NCI-H2171 treated with DMSO at 0.1 percent for 48 hours (cell line): ENCODE results near the gene FOXA2.

Experiments used
- DNase-seq: peaks from one replicate; lab custom pipeline; 2025; lab: John Stamatoyannopoulos, UW

Gene FOXA2

DNA sequence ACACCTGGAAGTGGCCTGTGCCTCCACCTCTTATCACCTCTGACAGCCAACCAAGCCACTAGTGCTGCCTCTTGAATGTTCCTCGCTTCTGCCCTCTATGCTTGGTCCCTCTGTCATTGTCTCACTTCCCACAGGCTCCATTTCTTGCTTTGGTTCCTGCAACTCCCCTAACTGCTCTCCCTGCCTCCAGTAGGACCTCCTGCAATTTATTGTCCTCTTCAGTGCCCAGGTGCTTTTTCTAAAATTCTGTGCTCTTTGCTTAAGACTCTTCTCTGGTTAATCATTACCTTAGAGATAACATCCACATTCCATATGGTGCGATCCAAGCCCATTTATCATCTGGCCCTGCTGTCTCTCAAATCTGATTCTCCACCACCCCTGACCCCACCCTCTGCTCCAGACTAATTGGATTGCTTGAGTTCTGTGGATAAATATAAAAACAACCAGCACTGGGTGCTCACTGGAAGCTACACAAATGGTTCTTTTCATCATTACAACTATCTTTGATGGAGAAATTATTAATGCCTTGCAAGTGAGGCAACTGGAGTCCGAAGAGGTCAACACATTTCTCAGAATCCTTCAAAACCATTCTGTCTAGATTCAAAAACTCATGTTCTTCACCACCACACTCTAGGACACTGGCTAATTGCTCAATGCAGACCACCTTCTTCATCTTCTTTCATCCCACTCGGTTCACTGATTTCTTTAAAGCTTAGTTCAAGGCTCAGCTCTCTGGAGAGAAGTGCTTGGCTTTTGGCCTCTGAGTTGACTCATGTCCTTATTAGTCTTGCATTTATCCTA, 47.2 kb downstream of the FOXA2 start:
- no peak for DNase-seq

DNA sequence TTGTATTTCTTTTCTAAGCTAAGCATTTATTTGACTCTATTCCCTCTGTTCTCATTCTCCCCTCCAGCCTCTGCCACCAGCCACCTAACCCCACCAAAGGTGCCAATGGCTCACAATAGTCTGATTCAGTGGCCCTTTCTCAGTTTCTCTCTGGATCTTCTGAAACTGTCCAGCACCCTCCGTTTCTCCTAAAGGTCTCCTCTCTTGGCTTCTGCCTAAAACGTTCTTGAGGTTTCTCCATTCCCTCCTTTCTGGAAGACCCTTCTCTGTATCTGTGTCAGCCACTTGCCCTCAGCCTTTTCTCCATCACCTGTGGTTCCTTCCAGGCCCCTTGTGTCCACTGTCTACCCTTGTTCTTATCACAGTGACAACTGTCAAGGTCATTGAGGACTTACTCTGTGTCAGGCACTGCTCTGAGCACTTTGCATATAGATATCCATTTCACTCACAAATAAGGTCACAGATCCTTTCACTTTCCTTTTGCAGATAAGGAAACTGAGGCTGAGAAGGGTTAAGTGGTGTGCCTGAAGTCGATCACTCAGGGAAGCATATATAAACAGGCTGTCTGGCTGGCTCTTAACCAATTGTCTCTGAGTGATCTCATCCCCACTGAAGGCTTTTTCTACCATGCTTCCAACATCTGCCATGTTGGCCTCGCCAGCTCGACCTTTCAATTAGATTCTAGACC, 48.1 kb downstream of the FOXA2 start:
- no peak for DNase-seq

DNA sequence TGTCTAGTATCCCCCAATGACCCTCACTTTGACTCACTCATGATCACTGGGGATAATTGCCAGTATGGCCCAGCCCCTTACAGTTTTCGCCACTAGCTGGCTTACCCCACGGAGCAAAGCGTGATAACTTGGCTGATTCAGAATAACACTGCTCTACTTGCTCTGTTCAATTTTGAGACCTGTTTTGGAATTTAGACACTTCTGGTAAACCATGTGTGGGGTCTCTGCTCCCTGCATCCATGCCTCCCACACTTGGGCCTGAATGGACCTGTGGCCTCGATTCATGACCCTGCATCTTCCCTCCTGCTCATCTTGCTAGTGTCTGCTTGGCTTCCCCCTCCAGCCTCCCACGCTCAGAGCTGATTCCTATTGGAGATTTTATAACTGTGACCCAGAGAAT, 48.9 kb downstream of the FOXA2 start:
- no peak for DNase-seq

DNA sequence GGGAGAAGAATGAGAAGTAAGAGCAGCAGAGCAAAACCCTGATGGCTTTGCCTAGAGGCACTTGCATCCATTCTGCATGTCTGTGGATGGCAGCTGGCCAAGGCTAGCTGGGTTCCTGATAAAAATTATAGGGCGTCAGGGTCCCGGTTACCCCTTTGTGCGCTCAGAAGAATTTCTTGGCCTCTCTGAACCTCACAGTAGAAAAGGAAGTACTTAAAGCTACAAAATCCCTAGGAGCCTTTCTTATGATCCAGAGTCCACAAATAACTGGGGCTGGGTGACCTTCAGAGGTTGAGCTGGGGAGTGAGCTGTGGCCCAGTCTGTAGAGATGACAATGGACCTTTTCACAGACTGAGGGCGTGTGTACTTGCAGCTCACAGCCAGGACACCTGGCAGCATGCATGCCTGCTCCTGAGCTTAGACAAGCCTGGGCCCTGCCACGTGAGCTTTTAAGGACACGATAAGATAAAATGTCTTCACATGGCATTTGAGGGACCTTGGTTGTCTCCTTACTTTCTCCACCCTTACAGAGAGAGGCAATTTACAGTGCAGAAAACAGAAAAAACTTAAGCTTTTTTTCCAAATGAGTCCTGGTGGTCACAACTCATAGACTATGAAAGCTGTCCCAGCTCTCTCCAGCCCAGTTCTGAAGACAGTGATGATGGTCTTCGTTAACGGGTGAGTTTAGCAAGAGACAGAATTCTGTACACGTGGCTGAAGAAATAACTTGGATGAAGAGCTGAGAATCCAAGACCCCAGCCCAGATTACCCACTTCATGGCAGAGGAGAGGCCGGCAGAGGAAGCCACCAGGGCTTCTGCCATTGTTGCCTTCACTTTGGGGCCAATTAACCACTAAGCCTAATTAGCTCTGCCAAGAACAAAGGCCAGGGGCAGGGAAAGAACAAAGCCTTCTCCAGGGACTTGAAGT, 50.3 kb downstream of the FOXA2 start:
- DNase-seq, result no peak

DNA sequence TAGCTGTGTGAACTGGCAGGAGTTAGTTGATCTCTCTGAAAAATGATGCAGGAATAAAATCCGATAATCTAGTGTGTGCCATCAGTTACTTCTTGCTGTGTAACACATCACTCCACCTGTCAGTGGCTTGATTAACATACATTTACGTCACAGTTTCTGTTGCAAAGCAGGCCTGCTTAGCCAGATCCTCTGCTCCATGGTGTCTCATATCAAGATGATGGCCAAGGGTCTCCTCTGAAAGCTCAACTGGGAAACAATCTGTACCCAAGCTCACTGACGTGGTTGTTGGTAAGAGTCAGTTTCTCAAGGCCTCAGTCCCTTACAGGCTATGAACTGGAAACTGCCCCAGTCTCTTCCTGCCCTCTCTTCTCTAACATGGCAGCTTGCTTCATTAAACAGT, 51.8 kb downstream of the FOXA2 start:
- no peak for DNase-seq

GRCh38 chr20:22531756-22532155, 52.6 kb downstream of the FOXA2 start:
- DNase-seq, result no peak

DNA sequence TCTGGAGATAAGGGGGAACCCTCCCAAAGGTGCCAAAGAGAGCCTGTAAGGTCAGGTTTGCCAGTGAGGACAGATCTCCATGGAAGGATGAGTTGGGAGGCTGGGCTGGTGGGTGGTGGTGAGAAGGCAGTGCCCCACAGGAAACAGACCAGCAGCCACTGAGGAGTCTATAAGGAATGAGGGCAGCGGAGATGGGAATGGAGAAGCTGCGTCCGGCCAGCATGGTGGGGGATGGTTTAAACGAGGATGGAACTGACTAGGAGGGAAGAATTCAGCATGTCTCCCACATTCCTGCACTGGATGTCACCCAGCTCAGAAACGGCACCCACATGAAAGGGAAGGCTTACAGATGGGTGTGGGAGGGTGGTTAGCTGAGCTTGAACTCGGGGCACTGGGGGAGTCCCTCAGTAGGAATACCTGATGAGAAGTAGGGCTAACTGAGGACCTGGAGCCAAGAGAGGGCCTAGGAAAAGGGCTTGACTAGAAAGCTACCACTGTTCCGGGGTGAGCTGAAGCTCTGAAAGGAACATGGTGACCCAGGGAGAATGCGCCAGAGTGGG, 53.2 kb downstream of the FOXA2 start:
- no peak for DNase-seq
